ENCODE results near the gene SPIB.

Gene SPIB

GRCh38 chr19:50455992-50456391 is 37.3 kb downstream of the SPIB start:
- H3K4me2 ChIP-seq (ENCODE audit: low read depth, low read length, poor library complexity, severe bottlenecking): no peak overlapping the region
- no peaks in the 10 kb centered on the region for H4K20me1 ChIP-seq (ENCODE audit: insufficient read depth, low read length, poor library complexity, severe bottlenecking)
- H3K9me3 ChIP-seq (ENCODE audit: insufficient read depth, low read depth, low read length): no peaks in the 10 kb centered on the region
- H3K4me1 ChIP-seq (ENCODE audit: insufficient read depth, low read length, poor library complexity, severe bottlenecking): no peaks in the 10 kb centered on the region
- H3K36me3 ChIP-seq (ENCODE audit: insufficient read depth, low read length): no peaks in the 10 kb centered on the region
- H3F3A ChIP-seq (ENCODE audit: low read depth): no peaks in the 10 kb centered on the region
- no peak for TF ChIP-seq EZH2phosphoT487 (IDR thresholded peaks at IDR 0.05; ENCODE audit: borderline replicate concordance)
- no peak for TF ChIP-seq CTCF (conservative IDR thresholded peaks at IDR 0.05; ENCODE audit: low read length)
- no peak overlapping the region for H3K4me3 ChIP-seq (ENCODE audit: low read length, poor library complexity, severe bottlenecking)
- H2AFZ ChIP-seq (ENCODE audit: low read length): no peak overlapping the region
- H3K27me3 ChIP-seq (ENCODE audit: insufficient read depth, low read length, poor library complexity, severe bottlenecking): no peaks in the 10 kb centered on the region
- H3K9me2 ChIP-seq (replicated peaks; ENCODE audit: low read depth, low read length): no peaks in the 10 kb centered on the region
- H3K9ac ChIP-seq (ENCODE audit: low read depth, low read length, poor library complexity, severe bottlenecking): no peak overlapping the region
- no peaks in the 10 kb centered on the region for H3K79me2 ChIP-seq (ENCODE audit: insufficient read depth, low read length)

GRCh38 chr19:50457300-50457699 is 38.6 kb downstream of the SPIB start:
- no peaks in the 10 kb centered on the region for H3K27me3 ChIP-seq (ENCODE audit: insufficient read depth, low read length, poor library complexity, severe bottlenecking)

GRCh38 chr19:50458396-50459066 is 39.8 kb downstream of the SPIB start:
- Histone ChIP-seq H3K9me3 (ENCODE audit: insufficient read depth, low read depth, low read length) (no peaks in the 10 kb centered on the region), H3F3A (ENCODE audit: low read depth) (no peaks in the 10 kb centered on the region), H4K20me1 (ENCODE audit: insufficient read depth, low read length, poor library complexity, severe bottlenecking) (no peaks in the 10 kb centered on the region), H3K4me2 (ENCODE audit: low read depth, low read length, poor library complexity, severe bottlenecking) (no peak overlapping the region), H3K9ac (ENCODE audit: low read depth, low read length, poor library complexity, severe bottlenecking) (no peak overlapping the region), H3K79me2 (ENCODE audit: insufficient read depth, low read length) (no peaks in the 10 kb centered on the region), H2AFZ (ENCODE audit: low read length) (no peak overlapping the region), H3K27me3 (ENCODE audit: insufficient read depth, low read length, poor library complexity, severe bottlenecking) (no peaks in the 10 kb centered on the region), H3K36me3 (ENCODE audit: insufficient read depth, low read length) (no peaks in the 10 kb centered on the region), H3K4me1 (ENCODE audit: insufficient read depth, low read length, poor library complexity, severe bottlenecking) (no peaks in the 10 kb centered on the region), H3K9me2 (replicated peaks; ENCODE audit: low read depth, low read length) (no peaks in the 10 kb centered on the region), H3K4me3 (ENCODE audit: low read length, poor library complexity, severe bottlenecking) (no peak overlapping the region)
- TF ChIP-seq EZH2phosphoT487 (IDR thresholded peaks at IDR 0.05; ENCODE audit: borderline replicate concordance): no peak

More at GRCh38 chr19:50457300-50457699, 38.6 kb downstream of the SPIB start:
- no peak overlapping the region for H3K4me3 ChIP-seq (ENCODE audit: low read length, poor library complexity, severe bottlenecking)
- no peak overlapping the region for H2AFZ ChIP-seq (ENCODE audit: low read length)
- no peaks in the 10 kb centered on the region for H3F3A ChIP-seq (ENCODE audit: low read depth)
- no peaks in the 10 kb centered on the region for H3K79me2 ChIP-seq (ENCODE audit: insufficient read depth, low read length)
- H3K9me2 ChIP-seq (replicated peaks; ENCODE audit: low read depth, low read length): no peaks in the 10 kb centered on the region
- H3K4me2 ChIP-seq (ENCODE audit: low read depth, low read length, poor library complexity, severe bottlenecking): no peak overlapping the region
- no peaks in the 10 kb centered on the region for H3K36me3 ChIP-seq (ENCODE audit: insufficient read depth, low read length)
- H3K9me3 ChIP-seq (ENCODE audit: insufficient read depth, low read depth, low read length): no peaks in the 10 kb centered on the region
- no peak for TF ChIP-seq CTCF (conservative IDR thresholded peaks at IDR 0.05; ENCODE audit: low read length)
- TF ChIP-seq EZH2phosphoT487 (IDR thresholded peaks at IDR 0.05; ENCODE audit: borderline replicate concordance): no peak
- no peaks in the 10 kb centered on the region for H3K4me1 ChIP-seq (ENCODE audit: insufficient read depth, low read length, poor library complexity, severe bottlenecking)
- no peak overlapping the region for H3K9ac ChIP-seq (ENCODE audit: low read depth, low read length, poor library complexity, severe bottlenecking)
- H4K20me1 ChIP-seq (ENCODE audit: insufficient read depth, low read length, poor library complexity, severe bottlenecking): no peaks in the 10 kb centered on the region

GRCh38 chr19:50459067-50459456 is 40.3 kb downstream of the SPIB start:
- no peak for TF ChIP-seq CTCF (conservative IDR thresholded peaks at IDR 0.05; ENCODE audit: low read length)
- no peak for TF ChIP-seq EZH2phosphoT487 (IDR thresholded peaks at IDR 0.05; ENCODE audit: borderline replicate concordance)
- Histone ChIP-seq H3K9me2 (replicated peaks; ENCODE audit: low read depth, low read length) (no peaks in the 10 kb centered on the region), H3K4me2 (ENCODE audit: low read depth, low read length, poor library complexity, severe bottlenecking) (no peak overlapping the region), H3K79me2 (ENCODE audit: insufficient read depth, low read length) (no peaks in the 10 kb centered on the region), H3K36me3 (ENCODE audit: insufficient read depth, low read length) (no peaks in the 10 kb centered on the region), H3F3A (ENCODE audit: low read depth) (no peaks in the 10 kb centered on the region), H3K9me3 (ENCODE audit: insufficient read depth, low read depth, low read length) (no peaks in the 10 kb centered on the region), H3K9ac (ENCODE audit: low read depth, low read length, poor library complexity, severe bottlenecking) (no peak overlapping the region), H4K20me1 (ENCODE audit: insufficient read depth, low read length, poor library complexity, severe bottlenecking) (no peaks in the 10 kb centered on the region), H2AFZ (ENCODE audit: low read length) (no peak overlapping the region), H3K4me1 (ENCODE audit: insufficient read depth, low read length, poor library complexity, severe bottlenecking) (no peaks in the 10 kb centered on the region), H3K27me3 (ENCODE audit: insufficient read depth, low read length, poor library complexity, severe bottlenecking) (no peaks in the 10 kb centered on the region), H3K4me3 (ENCODE audit: low read length, poor library complexity, severe bottlenecking) (no peak overlapping the region)

Data from Loucy (cell line).